HG03442 (cell line): ENCODE measurements around the gene KLK12.

Experiments used
- ATAC-seq: cut with Tn5 transposase; IDR thresholded peaks from one replicate; pipeline ENCODE4 v1.9.1; 2021; ENCODE audit warnings: mild to moderate bottlenecking, moderate library complexity; ENCODE audit not compliant: unreplicated experiment

Gene KLK12, protein sequence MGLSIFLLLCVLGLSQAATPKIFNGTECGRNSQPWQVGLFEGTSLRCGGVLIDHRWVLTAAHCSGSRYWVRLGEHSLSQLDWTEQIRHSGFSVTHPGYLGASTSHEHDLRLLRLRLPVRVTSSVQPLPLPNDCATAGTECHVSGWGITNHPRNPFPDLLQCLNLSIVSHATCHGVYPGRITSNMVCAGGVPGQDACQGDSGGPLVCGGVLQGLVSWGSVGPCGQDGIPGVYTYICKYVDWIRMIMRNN

DNA sequence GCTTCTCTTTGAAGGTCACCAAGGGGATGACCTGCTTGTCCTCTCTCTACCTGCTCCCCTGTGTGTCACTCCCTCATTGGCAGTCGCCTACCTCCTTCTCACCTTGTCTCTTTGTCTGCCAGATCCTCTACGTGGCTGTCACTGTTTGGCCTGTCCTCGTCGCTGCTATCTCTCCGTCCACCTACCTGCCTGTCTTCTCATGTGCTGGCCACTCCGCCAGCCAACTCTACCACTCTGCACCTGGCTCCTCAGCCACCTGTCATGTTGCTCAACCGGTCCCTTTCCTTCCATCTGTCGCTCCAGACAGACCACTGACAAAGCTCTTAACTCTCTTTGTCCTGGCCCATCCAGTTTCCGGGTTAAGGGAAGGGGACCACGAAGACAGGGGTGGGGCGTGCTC is at the start of gene KLK12:
Gene KLK12 (minus strand): TSS at position 299 of the 400 bp plus-strand sequence. CDS start 381 bp downstream, outside the sequence.
- ATAC-seq: no peak

DNA sequence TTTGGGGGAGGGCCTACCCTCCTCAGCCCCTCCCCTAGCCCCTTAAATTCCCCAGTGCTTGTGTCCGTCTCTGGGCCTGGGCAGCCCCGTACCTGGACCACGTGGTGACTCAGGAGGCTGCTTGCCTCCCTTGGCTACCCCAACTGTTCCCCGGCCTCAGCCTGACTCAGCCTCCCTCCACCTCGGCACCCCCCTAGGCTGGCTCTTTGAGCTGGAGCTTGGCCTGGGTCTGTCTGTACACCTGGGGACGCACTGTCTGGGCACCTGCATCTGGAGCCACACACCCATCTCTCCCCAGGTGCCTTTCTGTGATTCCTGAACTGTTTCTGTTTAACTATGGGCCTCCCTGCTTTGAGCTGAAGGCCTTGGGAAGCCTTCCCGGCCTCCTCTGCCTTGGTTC is 49.7 kb upstream of the KLK12 start:
- no peak for ATAC-seq

DNA sequence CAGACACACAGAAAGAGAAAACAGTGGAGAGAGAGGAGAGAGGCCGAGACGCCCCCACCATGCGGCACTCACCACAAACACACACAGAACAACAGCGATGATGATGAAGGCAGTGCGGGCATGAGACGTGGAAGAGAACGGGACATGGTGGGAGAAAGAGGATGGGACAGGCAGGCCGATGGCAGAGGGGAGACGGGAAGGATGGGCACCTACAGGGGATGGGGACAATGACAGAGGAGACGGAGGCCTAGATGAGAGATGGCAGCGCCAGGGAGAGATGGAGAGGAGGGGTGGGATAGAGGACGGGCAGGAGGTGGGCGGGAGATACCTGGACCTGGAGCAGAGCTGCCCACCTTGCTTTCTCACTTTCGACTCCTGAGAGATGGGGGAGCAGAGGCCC is 49.0 kb upstream of the KLK12 start:
- no peak for ATAC-seq

DNA sequence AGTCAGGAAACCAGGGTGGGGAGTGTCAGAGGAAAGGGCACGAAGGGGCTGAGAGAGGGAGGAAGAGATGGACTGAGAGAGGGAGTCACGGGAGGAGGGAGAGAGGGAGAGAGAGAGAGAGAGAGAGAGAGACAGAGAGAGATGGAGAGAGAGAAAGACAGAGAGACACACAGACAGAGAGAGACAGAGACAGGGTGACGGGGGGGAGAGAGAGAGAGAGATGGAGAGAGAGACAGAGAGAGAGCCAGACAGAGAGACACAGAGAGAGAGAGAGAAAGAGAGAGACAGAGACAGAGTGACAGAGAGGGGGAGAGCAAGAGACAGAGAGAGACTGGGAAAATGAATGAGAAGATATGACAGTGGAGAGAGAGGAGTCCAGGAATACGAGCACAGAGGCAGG is 48.4 kb upstream of the KLK12 start:
- no peak for ATAC-seq

DNA sequence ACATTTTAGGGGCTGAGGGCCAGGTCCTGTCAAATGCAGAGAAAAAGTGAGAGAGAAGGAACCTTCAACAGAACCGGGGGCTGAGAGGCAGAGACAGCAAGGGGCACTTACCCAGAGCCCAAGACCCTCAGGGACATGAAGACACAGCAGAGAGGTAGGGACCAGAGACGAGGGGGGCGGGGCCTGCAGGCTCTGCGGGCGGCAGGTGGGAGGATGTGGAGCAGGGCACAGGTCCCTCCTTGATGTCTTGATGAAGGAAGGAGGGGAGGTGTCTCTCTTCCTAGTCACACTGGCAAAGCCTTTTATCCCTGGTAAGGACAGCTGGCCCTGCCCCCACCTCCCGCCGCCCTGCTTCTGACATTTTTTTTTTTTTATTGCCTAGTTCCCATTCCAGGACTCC is 47.8 kb upstream of the KLK12 start, which contains the start of gene KLK14:
Gene KLK14 (minus strand): TSS at position 277 of the 400 bp plus-strand sequence. CDS start 273 bp downstream, at position 4.
- ATAC-seq: no peak

DNA sequence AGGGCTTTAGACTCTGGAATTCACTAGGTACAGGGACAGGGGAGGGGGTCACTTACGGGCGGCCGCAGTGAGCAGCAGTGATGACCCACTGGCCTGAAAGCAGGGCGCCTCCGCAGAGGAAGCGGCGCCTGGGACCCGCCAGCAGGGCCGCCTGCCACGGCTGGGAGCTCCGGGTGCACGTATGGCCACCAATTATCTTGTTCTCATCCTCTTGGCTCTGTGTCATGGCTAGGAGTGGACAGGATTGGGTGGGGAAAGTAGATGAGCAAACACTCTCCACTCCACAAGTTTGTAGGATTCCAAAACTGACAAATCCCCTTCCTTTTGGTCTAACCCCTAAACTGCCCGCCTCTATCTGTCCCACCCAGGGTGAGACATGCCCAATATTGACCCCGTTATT is 46.7 kb upstream of the KLK12 start:
- ATAC-seq: no peak

DNA sequence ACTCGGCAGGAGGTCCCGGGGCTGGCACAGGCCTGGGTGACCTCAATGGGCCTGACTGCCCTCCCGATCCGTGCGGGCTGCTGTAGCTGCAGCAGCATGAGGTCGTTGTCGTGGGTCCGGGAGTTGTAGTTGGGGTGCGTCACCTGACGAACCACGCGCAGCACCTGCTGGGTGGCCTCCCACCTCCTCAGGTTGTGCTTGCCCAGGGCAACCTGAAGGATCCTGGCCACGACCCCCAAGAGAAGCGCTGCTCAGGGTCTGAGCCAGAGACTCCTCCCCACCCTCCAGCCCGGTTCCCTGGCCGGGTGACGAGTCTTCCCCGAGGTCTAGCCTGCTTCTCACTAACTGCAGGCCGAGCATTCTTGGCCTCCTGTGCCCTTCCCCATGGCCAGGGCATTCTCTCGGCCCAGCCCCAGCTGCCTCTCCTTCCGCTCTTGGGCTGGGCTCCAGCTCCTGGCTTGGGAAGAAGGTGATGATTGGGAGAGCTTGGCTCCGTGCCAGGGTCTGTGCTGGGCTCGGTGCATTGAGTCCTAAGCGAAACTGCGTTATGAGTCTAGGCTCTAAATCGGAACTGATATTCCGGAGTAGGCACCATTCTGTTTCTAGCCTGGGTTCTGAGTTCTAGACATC is 44.8 kb upstream of the KLK12 start:
- ATAC-seq: no peak

DNA sequence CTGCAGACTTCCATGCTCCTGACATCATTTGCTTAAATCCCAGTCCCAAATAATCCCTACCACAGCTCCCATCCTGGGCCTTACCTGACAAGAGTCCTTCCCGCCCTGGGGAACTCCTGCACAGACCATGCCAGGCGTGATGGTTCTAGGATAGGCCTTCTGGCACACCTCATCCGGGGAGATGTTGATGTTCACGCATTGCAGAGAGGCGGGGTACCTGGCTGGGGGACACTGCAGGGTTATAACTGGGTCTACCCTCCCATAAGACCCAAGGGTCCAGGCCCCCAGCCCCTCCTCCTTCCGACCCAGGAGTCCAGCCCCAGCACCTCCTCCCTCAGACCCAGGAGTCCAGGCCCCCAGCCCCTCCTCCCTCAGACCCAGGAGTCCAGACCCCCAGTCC is 43.9 kb upstream of the KLK12 start:
- ATAC-seq: no peak

DNA sequence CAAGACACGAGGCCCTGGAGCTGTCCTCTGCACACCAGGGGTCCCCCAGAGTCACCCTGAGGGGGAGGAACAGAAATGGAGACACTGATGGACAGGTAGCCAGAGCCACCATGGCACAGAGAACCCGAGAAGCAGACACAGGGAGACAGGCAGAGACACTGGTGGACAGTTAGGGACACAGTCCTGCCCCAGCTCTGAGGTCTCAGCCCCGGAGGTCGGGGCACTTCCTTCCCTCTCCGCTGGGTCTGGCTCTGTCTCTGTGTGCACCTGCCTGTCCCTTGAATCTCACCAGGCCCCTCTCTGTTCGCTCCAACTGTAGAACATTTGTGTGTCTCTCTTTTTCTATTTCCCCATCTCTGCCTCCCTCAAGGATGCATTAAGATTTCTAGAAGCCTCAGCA is 43.3 kb upstream of the KLK12 start:
- ATAC-seq: no peak

DNA sequence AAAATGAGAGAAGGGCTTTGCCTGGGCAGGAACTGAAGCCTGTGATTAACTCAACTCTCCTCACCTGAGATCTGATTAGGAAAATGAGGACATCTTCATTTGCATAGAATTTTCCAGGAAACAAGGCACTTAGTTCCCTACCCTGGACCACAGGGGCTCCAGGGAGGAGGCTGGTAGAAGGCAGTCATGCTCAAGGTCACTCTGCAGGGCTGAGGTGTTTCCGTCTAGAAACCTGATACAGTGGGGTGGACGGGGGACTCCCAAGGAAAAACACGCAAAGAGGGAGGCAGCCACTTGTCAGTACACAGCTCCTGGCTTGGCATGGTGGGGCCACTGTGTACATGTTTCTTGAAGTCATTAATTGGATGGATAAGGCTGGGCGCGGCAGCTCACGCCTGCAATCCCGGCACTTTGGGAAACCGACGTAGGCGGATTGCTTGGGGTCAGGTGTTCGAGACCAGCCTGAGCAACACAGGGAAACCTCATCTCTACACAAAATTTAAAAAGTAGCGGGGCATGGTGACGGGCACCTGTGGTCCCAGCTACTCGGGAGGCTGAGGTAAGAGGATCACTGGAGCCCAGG is 41.9 kb upstream of the KLK12 start:
- no peak for ATAC-seq

DNA sequence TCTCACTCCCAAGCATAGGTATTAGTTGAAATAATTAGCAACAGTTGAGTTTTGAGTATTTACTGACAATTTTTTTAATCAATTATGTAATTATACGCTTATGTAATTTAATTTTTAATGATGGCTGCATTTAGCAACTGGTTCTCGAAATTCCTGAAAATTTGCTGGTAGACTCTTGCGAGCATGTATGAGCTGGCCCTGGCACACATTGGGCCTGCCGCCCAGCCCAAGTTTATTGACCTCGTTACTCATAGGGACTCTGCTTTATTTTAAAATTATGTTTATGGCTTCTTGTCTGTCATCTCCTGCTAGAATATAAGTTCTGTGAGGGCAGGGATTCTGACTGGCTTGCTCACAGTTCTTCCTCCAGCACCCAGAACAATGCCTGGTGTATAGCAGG is 41.2 kb upstream of the KLK12 start:
- no peak for ATAC-seq

DNA sequence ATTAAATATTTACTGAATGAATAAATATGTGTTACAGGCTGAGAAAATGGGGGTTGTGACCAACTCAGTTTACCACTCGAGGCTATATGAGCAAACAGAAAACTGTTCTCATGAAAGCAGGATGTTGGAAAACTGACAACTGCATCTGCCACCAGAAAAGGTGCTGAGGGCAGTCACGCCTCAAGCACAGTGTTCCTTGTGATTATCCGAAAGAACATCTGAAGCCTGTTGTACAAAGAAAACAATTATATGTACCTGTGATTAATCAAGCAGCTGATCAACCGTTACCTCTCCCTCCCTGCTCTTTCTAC is 36.2 kb upstream of the KLK12 start:
- no peak for ATAC-seq

DNA sequence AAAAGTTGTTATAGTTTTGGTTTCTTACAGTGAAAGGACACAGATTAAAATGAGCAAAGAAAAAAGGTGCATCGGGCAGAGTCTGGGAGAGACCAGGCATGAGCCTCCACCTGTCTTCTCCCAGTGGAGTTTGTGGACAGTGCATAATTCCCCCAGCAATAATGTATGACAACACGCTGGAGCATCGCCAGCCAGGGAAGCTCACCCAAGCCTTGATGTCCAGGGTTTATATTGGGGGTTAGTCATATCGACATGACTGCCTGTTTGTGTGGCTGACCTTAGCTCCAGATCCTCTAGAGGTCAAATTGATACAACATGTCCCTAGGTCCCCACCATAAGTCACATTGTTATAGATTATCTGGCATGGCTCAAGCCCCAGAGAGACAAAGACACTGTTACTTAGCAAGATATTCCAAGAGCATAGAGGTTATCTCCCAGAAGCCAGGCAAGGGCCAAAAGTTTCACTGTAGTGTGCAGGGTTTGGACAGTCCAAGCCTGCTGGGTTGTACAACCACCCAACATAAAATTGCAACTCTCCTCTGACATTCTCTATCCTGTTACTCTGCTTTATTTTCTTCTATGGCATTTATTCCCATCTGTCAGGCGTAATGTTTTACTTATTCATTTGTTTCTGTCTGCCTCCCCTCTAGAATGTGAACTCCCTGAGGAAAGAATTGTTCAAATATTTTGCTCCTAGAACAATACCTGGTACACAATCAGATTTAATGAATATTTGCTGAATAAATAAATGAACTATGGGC is 35.7 kb upstream of the KLK12 start:
- ATAC-seq: no peak

DNA sequence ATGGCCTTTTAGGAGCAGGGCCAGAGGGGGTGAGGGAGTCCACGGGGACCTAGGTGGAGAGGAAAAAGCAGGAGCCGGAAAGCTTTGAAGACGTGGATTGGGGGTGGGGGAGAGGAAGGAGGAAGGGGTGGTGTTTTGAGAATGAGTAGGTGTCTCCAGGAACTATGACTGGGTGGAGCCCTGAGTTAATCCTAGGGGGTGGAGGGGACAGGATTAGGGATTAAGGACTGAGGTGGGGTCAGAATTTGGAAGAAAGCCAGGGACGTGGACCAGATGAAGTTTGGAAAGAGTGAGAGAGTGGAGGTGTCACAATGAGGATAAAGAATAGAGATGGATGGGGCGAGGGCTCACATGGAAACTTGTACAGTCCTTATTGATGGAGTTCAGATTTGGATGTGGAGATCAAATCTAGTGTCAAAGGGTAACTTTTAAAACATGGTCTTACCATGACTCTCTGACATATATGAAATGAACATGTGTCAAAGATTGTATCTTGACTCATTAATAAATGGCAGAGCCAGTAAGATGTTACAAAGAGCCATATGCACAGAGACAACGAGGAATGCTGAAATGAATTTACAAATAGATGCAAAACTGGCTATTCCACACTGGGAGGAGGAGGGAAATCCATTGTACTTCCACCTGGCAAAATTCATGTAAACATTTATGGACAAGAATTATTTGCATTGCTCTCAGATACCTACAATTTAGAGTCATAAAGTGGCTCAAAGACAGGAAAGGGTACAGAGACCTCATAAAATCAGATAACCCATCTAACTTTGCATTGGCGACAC is 31.8 kb upstream of the KLK12 start:
- ATAC-seq: no peak

DNA sequence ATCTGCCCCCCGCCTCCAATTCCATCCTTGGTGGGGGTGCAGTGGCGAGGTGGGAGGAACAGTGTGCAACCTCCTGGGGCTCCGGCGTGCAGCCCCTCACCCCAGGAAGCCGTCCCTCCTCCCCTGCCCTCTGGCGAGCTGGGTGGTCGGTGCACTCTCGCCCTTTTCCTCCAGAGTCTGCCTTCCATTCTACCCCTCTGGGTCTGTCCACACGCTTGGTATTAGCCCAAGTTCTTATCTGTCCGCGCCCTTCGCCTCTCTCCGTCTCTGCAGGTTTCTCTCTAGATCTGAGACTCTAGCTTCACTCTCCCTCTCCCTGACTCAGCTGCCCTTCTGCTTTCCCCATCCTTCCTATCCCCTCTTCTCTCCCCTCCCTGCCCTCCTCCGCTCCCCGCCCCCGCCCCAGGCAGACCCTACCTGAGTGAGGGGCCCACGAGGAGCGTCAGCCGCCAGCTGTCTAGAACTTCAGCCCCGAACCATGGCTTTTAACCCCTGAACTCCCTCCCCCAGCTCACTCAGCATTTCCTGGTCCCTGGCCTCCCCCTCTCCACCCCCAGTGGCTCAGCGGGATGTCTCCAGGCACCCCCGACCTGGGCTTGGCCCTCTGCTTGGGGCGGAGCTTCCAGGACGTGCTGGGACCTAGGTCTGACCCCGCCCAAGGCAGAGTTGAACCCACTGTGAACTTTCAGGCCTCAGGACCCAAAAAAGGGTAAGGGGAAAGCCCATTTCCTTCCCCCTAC is 30.6 kb upstream of the KLK12 start:
- ATAC-seq: no peak

DNA sequence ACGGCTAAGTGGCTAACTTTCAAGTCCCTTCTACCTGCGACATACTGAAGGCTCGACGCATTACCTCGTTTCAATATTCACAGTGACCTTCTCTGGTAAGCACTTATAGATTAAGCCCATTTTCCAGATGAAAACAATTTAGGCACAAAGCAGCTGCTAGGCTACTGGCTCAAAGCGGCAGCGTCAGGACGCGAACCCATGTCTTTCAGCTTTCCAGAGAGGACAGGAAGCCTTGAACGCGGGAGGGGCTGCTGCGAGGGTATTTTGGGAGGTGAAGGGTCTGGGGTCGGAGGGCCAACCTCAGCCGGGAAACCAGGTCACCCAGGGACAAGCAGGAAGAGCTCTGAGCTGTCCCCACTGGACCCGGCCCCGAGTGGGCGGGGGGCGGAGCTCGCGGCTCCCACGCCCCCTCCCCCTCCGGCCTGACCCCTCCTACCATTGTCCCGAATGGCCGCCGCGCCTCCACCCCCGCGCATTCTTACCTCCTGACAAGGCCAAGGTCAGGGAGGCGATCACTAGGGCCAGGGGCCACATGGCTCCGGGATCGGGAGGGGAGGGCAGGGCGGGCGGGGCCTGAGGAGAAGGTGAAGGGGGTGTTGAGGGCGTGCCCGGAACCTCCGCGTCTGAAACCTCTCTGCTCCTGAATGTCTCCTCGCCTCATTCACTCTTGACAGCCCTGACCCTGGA is 29.9 kb upstream of the KLK12 start, which contains the start of gene KLK13:
Gene KLK13 (minus strand): TSS at position 559 of the 687 bp plus-strand sequence. CDS start 25 bp downstream, at position 534.
- ATAC-seq: no peak

DNA sequence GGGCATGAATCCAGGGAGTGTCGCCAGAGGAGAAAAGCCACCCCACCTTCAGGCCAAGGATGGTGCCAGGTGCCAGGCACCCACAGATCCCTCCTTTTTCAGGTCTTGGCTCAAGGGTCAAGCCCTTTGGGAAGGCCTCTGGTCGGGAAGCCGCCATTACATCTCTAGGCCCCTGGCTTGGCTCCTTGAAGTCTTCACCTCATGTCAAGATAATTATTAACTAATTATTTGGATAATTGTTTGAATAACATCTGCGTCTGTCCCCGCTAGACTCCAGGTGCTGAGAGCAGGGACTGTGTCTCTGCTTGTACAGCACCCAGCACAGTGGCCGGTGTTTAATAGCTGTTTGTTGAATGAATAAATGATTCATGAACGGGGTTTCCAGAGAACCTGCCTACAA is 28.9 kb upstream of the KLK12 start:
- no peak for ATAC-seq

DNA sequence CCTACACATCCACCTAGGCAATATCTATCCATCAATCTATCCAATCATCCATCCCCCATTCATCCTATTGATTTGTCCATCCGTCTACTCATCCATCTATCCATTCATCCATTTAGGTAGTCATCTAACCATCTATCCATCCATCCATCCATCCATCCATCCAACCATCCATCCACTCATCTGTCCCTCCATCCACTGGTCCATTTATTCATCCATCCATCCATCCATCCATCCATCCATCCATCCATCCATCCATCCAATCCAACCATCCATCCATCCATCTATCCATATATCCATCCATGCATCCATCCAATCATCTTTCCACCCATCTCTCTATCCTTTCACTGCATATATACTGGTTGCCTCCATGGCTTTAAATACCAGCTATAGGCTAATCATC is 26.2 kb upstream of the KLK12 start:
- no peak for ATAC-seq

DNA sequence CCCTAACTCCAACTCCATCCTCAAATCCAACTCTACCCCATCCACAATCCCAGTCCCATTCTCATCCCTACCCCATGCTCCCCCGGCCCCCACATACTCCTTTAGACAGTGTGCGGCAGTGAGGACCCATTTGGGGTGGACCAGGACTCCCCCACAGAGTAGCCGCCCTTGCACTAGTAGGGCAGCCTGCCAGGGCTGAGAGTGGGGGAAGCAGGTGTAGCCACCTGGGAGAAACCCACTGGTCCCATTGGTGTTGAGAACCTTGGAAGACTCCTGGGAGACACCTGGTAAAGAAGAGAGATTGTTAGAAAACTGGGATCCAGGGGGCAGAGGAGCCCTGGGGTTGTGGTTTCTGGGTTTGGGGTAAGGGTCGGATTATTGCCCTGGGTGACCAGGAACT is 25.5 kb upstream of the KLK12 start:
- no peak for ATAC-seq

DNA sequence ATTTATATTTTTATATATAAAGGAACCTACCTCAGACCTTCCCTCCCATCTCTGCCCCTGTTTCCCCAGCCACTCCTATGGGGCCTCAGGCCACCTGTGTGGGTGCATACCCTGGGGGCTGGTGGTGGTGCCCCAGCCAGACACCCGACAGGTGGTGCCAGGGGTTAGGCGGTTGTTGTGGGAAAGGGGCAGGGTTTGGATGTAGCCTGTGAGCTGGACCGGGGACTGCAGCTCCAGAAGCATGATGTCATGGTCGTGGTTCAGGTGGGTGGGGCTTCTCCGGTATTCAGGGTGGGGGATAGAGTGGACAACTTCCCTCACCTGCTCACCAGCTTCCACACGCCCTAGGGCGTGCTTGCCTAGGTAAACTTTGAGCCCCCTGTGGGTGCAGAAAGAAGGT is 24.9 kb upstream of the KLK12 start:
- no peak for ATAC-seq
